Mammary epithelial cell (primary cell): ENCODE data around the gene ARHGEF28.

Experiments used
- CTCF ChIP-seq, 2 donors: IDR thresholded peaks in 1 of 2; conservative IDR thresholded peaks in 1 of 2; 2 replicates each; pipeline ENCODE4 v1.5.1; 2011 to 2012; ENCODE audit warnings: inconsistent platforms in 2 of 2, low read length in 2 of 2, mild to moderate bottlenecking in 2 of 2, control low read depth in 1 of 2, low read depth in 1 of 2; ENCODE audit not compliant: insufficient read depth in 1 of 2; ENCODE audit errors: extremely low read depth in 1 of 2
- EZH2 ChIP-seq: IDR thresholded peaks from 2 replicates; pipeline ENCODE4 v1.6.1; 2012; ENCODE audit warnings: low read length, inconsistent platforms, borderline replicate concordance

GRCh38 chr5:73757416-73757815, 131.4 kb downstream of the ARHGEF28 start:
- no peak for TF ChIP-seq CTCF (conservative IDR thresholded peaks at IDR 0.05 in 1 of 2, IDR thresholded peaks at IDR 0.05 in 1 of 2; ENCODE audit: extremely low read depth in 1 of 2, insufficient read depth in 1 of 2, low read depth in 1 of 2, low read length in 2 of 2)
- TF ChIP-seq EZH2 = no peak
